NCI-H2171 (cell line): Measurements from ENCODE around the gene C20orf204.
A peak's percentile ranks its signal among the peaks of the same experiment; 100 is the strongest.
"Not testable (repeated sequence)": the region's sequence is repeated elsewhere in the genome, so short reads cannot be mapped to it uniquely, and the experiment has no call there.

Source experiments
- DNase-seq: peaks from one replicate; lab custom pipeline; 2025; lab: John Stamatoyannopoulos, UW

C20orf204 gene, protein sequence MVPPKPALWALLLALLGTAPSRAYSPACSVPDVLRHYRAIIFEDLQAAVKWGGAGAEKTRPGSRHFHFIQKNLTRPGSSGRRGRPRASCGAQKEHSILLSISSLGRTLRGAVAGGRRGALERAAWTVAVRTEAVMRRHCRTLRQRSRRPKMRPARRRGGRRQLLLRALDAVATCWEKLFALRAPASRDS

GRCh38 chr20:64035933-64036345 is at the start of gene C20orf204:
Gene C20orf204, plus strand, starts transcription at chr20:64036182. Its CDS starts 142 bp downstream, at chr20:64036324.
- no peak for DNase-seq

DNA sequence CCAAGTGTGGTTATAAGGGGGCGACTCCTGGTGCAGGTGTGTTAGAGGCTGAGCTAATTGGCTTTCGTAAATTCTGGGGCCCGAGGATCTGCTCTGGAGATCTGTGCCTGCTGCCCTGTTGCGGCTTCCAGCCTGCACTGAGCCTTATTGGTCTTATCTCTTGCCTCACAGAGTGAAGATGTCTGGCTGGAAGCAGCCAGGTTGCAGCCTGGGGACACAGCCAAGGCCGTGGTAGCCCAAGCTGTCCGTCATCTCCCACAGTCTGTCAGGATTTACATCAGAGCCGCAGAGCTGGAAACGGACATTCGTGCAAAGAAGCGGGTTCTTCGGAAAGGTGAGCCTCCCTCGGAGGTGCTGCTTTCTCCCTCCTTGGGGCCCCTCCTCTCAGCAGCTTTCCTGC is 35.1 kb upstream of the C20orf204 start:
- DNase-seq = no peak

- peak; percentile 95 for DNase-seq
Measured at GRCh38 chr20:64001607-64002011, 34.4 kb upstream of the C20orf204 start.

- no peak for DNase-seq
Measured at GRCh38 chr20:64003960-64004725, 31.8 kb upstream of the C20orf204 start.

GRCh38 chr20:64005394-64005793 is 30.6 kb upstream of the C20orf204 start:
- DNase-seq = no peak

- no peak for DNase-seq
Measured at GRCh38 chr20:64006490-64006889, 29.5 kb upstream of the C20orf204 start.

DNA sequence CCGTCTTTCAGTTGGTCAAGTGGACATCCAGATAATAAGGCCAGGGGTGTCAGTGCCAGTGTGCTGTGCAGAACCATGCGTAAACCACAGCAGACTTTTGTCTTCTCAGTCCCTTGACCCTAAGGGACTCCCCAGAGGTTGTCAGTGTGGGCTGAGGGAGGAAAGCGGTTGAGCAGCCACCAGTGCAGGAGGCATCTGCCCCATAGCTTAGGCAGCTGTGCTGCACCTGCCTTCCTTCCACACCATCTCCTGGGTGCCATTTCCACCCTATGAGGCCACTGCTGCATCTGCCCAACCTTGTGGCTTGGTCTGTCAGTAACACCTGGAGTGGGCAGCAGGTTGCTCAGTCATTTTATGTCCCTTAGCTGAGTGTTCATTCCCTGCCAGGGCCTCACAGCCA is 29.1 kb upstream of the C20orf204 start:
- DNase-seq = no peak

DNA sequence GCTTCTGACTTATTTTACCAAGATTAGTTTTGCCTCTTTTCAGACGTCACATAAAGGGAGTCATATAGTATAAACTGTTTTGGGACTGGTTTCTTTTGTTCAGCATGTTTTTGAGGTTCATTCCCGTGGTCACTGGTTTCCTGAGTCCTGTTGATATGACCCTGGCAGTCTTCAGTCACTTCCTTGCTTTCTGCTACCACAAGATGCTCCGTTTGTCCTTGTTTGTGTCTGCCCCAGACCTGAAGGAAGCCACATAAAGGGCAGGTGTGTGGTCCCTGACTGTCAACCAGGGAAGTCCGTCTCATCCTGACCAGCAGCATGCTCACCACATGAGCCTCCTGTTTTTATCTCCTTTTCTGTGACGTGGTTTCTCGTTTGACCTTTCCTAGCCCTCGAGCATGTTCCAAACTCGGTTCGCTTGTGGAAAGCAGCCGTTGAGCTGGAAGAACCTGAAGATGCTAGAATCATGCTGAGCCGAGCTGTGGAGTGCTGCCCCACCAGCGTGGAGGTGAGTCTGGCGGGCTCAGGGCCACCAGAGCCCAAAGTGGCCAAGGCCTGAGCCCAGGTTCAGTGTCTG is 26.1 kb upstream of the C20orf204 start:
- no peak for DNase-seq

- DNase-seq = no peak
Measured at GRCh38 chr20:64010711-64011237, 25.2 kb upstream of the C20orf204 start.

DNA sequence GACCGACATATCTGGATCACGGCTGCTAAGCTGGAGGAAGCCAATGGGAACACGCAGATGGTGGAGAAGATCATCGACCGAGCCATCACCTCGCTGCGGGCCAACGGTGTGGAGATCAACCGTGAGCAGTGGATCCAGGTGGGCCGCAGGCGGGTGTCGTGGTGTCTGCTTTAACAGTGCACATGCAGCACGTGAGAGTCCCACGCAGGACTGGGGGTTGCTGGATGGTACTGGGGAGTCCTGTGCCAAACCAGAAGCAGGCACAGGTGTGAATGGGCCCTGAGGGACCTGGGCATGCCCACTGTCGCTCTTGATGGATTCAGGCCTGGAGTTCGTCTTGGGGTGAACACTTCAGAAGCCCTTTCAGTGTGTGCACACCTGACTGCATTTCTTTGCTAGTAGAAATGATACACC is 24.6 kb upstream of the C20orf204 start:
- DNase-seq = no peak

DNA sequence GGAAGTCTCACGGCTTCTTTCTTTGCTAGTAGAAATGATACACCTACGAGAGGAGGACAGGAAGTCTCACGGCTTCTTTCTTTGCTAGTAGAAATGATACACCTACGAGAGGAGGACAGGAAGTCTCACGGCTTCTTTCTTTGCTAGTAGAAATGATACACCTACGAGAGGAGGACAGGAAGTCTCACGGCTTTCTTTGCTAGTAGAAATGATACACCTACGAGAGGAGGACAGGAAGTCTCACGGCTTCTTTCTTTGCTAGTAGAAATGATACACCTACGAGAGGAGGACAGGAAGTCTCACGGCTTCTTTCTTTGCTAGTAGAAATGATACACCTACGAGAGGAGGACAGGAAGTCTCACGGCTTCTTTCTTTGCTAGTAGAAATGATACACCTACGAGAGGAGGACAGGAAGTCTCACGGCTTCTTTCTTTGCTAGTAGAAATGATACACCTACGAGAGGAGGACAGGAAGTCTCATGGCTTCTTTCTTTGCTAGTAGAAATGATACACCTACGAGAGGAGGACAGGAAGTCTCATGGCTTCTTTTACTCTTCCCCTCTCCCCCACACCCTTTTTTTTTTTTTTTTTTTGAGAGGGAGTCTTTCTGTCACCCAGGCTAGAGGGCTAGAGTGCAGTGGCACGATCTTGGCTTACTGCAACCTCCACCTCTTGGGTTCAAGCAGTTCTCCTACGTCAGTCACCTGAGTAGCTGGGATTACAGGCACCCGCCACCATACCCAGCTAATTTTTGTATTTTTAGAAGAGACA is 23.4 kb upstream of the C20orf204 start:
- not testable (repeated sequence) for DNase-seq

- no peak for DNase-seq
Measured at GRCh38 chr20:64015635-64016034, 20.3 kb upstream of the C20orf204 start.

DNA sequence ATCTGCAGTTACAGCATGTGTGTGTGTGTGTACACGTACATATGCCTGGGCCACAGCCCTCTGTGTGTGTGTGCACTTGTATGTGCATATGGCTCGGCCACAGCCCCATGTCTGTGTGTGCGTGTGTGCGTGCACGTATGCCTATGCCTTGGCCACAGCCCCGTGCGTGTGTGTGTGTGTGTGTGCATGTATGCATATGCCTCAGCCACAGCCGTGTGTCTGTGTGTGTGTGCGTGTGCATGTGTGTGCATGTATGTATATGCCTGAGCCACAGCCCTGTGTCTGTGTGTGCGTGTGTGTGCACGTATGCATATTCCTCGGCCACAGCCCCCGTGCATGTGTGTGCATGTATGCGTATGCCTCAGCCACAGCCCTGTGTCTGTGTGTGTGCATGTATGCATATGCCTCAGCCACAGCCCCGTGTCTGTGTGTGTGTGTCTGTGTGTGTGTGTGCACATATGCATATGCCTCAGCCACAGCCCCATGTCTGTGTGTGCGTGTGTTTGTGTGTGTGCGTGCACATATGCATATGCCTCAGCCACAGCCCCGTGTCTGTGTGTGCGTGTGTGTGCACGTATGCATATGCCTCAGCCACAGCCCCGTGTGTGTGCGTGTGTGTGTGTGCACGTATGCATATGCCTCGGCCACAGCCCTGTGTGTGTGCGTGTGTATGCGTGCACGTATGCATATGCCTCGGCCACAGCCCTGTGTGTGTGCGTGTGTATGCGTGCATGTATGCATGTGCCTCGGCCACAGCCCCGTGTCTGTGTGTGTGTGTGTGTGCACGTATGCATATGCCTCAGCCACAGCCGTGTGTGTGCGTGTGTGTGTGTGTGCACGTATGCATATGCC is 14.6 kb upstream of the C20orf204 start:
- no peak for DNase-seq

GRCh38 chr20:64022671-64023360 is 13.2 kb upstream of the C20orf204 start:
- DNase-seq = no peak

- no peak for DNase-seq
Measured at GRCh38 chr20:64023361-64024140, 12.4 kb upstream of the C20orf204 start.

DNA sequence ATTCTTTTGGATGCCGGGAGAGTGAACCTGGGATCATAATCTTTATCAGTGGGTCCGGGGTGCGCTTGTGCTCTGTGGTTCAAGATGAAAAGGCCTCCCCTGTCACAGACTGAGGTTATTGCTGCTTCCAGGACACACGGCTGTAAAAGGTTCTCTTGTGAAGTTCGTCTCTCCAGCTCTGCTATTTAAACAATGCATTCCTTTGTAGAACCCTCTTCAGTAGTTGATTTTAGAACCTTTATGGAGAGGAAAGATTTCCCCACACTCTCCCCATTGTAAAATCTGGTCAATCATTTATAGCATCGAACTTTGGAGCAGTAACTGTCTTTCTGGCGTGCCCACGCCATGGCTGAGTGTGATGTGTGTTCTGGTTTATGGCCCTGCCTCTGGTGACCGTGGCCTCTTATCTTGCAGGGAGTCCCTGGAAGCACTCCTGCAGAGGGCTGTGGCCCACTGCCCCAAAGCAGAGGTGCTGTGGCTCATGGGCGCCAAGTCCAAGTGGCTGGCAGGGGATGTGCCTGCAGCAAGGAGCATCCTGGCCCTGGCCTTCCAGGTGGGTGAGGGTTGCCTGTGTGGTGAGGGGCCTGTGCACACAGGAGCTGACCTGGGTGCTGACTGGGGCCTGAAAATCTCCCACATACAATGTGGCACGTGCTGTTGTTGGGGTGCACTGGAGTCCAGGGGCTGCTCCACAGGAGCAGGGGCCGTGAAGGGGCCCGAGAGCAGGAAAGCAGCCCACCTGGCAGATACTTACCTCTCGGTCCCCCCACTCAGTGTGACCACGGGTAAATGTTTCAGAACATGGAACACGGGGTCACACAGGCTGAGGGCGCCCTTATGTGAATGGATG is 11.6 kb upstream of the C20orf204 start:
- no peak for DNase-seq

GRCh38 chr20:64025101-64025825 is 10.7 kb upstream of the C20orf204 start:
- no peak for DNase-seq

GRCh38 chr20:64025826-64026412 is 10.1 kb upstream of the C20orf204 start:
- DNase-seq = no peak
